ENCODE results near the gene ERGIC2.
"Not testable (repeated sequence)": the region's sequence is repeated elsewhere in the genome, so short reads cannot be mapped to it uniquely, and the experiment has no call there.

Gene ERGIC2

DNA sequence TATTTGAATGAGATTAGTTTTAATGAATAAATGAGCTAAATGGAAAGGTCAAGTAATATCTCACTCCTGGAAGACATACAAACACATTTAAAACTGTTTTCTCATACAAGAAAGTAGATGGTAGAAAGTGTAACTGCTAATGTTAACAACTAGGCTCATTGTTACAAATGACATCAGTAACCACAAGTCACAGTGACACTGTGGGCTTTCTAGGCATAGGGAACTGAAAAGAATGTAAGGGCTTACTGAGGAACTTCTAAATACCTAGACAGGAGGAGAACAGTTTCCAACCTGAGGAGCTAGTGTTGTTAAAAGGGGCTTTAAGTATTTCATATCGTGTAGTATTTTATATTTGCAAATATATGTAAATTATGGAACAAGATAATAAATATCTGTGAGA, 17.5 kb upstream of the ERGIC2 start:
- Histone ChIP-seq H3K4me3 (ENCODE audit: low read depth, low read length) (no peak overlapping the region), H3K4ac (ENCODE audit: low read depth, low read length) (no peak overlapping the region), H3K36me3 (ENCODE audit: control insufficient read depth in 1 of 2, insufficient read depth in 2 of 2, low read length in 2 of 2) (no peaks in the 10 kb centered on the region), H4K91ac (ENCODE audit: low read depth, low read length) (no peak overlapping the region), H2BK12ac (ENCODE audit: low read length) (no peak overlapping the region), H3K4me1 (ENCODE audit: control insufficient read depth in 1 of 2, insufficient read depth in 2 of 2, low read length in 2 of 2) (no peaks in the 10 kb centered on the region), H4K12ac (ENCODE audit: low read depth, low read length) (no peak overlapping the region), H2BK120ac (ENCODE audit: insufficient read depth, low read length, poor library complexity) (no peak overlapping the region), H2BK5ac (ENCODE audit: low read depth, low read length, poor library complexity) (no peak overlapping the region), H3K9me3 (ENCODE audit: insufficient read depth, low read depth, low read length) (no peaks in the 10 kb centered on the region), H4K8ac (ENCODE audit: low read depth, low read length) (no peak overlapping the region), H3K9ac (ENCODE audit: low read length) (no peak overlapping the region), H3K23ac (ENCODE audit: low read length) (no peak overlapping the region), H3K18ac (ENCODE audit: low read length) (no peak overlapping the region), H3K4me2 (ENCODE audit: low read length) (no peak overlapping the region), H3K79me1 (ENCODE audit: low read length) (no peaks in the 10 kb centered on the region), H3K27me3 (ENCODE audit: insufficient read depth, low read length) (no peaks in the 10 kb centered on the region), H2AFZ (ENCODE audit: insufficient read depth, low read length, poor library complexity) (no peak overlapping the region), H2AK5ac (ENCODE audit: low read length) (no peak overlapping the region), H3K79me2 (ENCODE audit: control insufficient read depth, insufficient read depth, low read length, poor library complexity) (no peaks in the 10 kb centered on the region), H3K27ac (ENCODE audit: low read depth, low read length) (no peak overlapping the region), H3K14ac (ENCODE audit: low read length) (no peak overlapping the region)
- WGBS (ENCODE audit: extremely low coverage, insufficient coverage, insufficient read length) = no CpG with 5 or more reads among the region's 1 CpG
- DNase-seq = no peak

DNA sequence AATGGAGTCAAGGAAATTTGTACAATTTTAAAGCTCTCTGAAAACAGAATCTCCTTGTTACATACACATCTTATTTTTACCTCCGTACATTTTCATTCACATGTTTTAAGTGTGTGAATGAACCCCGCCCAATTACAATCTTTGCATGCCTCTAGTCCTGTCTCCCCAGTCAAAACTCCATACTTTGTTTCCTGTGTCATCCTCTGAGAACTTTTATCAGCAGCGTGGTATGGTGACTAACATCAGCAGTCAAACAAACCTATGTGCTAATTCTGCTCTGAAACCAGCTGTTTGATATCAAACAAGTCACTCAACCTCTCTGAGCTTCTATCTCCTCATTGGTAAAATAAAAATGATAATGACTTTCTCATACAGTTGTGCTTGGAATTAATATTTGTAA, 15.8 kb upstream of the ERGIC2 start:
- Histone ChIP-seq H4K8ac (ENCODE audit: low read depth, low read length) (no peak overlapping the region), H3K18ac (ENCODE audit: low read length) (no peak overlapping the region)
- no CpG with 5 or more reads among the region's 3 CpGs for WGBS (ENCODE audit: extremely low coverage, insufficient coverage, insufficient read length)

DNA sequence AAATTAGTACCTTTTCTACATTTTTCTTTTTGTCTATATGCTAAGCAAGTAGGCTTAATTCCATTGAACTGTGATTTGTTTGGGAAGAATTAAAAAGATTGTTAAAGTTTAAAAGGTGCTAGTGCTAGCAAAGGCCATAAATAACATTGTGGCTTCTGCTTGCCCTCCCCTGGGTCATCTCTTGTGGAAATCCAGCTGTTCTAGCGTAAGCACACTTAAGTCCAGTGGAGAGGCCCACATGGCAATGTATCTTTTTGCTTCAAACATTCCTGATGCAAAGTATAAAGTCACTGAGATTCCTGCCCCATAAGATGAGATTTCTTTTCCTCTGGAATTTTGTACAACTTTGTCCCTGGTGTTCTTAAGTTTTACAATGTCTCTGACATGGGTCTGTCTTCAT, 14.4 kb upstream of the ERGIC2 start:
- WGBS (ENCODE audit: extremely low coverage, insufficient coverage, insufficient read length) = no CpG with 5 or more reads among the region's 1 CpG
- H4K8ac ChIP-seq (ENCODE audit: low read depth, low read length) = no peak overlapping the region
- H3K9ac ChIP-seq (ENCODE audit: low read length) = no peak overlapping the region

More for the DNA sequence above, 15.8 kb upstream of the ERGIC2 start:
- no peaks in the 10 kb centered on the region for H3K36me3 ChIP-seq (ENCODE audit: control insufficient read depth in 1 of 2, insufficient read depth in 2 of 2, low read length in 2 of 2)
- H2BK12ac ChIP-seq (ENCODE audit: low read length) = no peak overlapping the region
- H3K79me2 ChIP-seq (ENCODE audit: control insufficient read depth, insufficient read depth, low read length, poor library complexity) = no peaks in the 10 kb centered on the region
- no peak overlapping the region for H4K91ac ChIP-seq (ENCODE audit: low read depth, low read length)
- no peaks in the 10 kb centered on the region for H3K9me3 ChIP-seq (ENCODE audit: insufficient read depth, low read depth, low read length)
- no peaks in the 10 kb centered on the region for H3K27me3 ChIP-seq (ENCODE audit: insufficient read depth, low read length)
- H4K12ac ChIP-seq (ENCODE audit: low read depth, low read length) = no peak overlapping the region
- no peak overlapping the region for H3K4me3 ChIP-seq (ENCODE audit: low read depth, low read length)
- H3K9ac ChIP-seq (ENCODE audit: low read length) = no peak overlapping the region
- no peaks in the 10 kb centered on the region for H3K79me1 ChIP-seq (ENCODE audit: low read length)
- no peak overlapping the region for H2AFZ ChIP-seq (ENCODE audit: insufficient read depth, low read length, poor library complexity)
- H2BK5ac ChIP-seq (ENCODE audit: low read depth, low read length, poor library complexity) = no peak overlapping the region
- no peak overlapping the region for H3K14ac ChIP-seq (ENCODE audit: low read length)
- no peak overlapping the region for H3K23ac ChIP-seq (ENCODE audit: low read length)
- peak; percentile 47 to 82 for DNase-seq
- H3K4me2 ChIP-seq (ENCODE audit: low read length) = no peak overlapping the region
- no peaks in the 10 kb centered on the region for H3K4me1 ChIP-seq (ENCODE audit: control insufficient read depth in 1 of 2, insufficient read depth in 2 of 2, low read length in 2 of 2)
- H3K4ac ChIP-seq (ENCODE audit: low read depth, low read length) = no peak overlapping the region
- H2AK5ac ChIP-seq (ENCODE audit: low read length) = no peak overlapping the region
- no peak overlapping the region for H2BK120ac ChIP-seq (ENCODE audit: insufficient read depth, low read length, poor library complexity)
- H3K27ac ChIP-seq (ENCODE audit: low read depth, low read length) = no peak overlapping the region

DNA sequence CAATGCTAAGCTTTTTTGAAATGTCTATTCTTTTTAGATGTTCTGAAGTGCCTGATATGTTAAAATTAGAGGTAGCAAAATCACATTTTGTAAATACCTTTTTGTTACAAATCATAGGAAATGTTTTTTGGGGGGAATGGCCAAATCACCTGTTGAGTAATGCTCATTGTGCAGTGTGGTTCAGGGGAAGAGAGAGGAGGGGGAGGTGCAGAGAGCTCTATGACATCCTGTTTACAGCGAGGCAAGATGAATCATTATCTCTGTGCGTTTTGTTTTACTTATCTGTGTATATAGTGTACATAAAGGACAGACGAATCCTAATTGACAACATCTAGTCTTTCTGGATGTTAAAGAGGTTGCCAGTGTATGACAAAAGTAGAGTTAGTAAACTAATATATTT, 9.4 kb upstream of the ERGIC2 start:
- H4K8ac ChIP-seq (ENCODE audit: low read depth, low read length); H3K27me3 ChIP-seq (ENCODE audit: insufficient read depth, low read length); H3K9me3 ChIP-seq (ENCODE audit: insufficient read depth, low read depth, low read length); H2BK5ac ChIP-seq (ENCODE audit: low read depth, low read length, poor library complexity); H3K18ac ChIP-seq (ENCODE audit: low read length); H3K36me3 ChIP-seq (ENCODE audit: control insufficient read depth in 1 of 2, insufficient read depth in 2 of 2, low read length in 2 of 2); H3K79me1 ChIP-seq (ENCODE audit: low read length); H2AK5ac ChIP-seq (ENCODE audit: low read length); H3K4me1 ChIP-seq (ENCODE audit: control insufficient read depth in 1 of 2, insufficient read depth in 2 of 2, low read length in 2 of 2); H2BK120ac ChIP-seq (ENCODE audit: insufficient read depth, low read length, poor library complexity); H2AFZ ChIP-seq (ENCODE audit: insufficient read depth, low read length, poor library complexity); H3K4me2 ChIP-seq (ENCODE audit: low read length); H4K91ac ChIP-seq (ENCODE audit: low read depth, low read length); H3K14ac ChIP-seq (ENCODE audit: low read length); H3K23ac ChIP-seq (ENCODE audit: low read length); H3K79me2 ChIP-seq (ENCODE audit: control insufficient read depth, insufficient read depth, low read length, poor library complexity); H2BK12ac ChIP-seq (ENCODE audit: low read length); H3K4me3 ChIP-seq (ENCODE audit: low read depth, low read length); H3K27ac ChIP-seq (ENCODE audit: low read depth, low read length); H3K4ac ChIP-seq (ENCODE audit: low read depth, low read length); H4K12ac ChIP-seq (ENCODE audit: low read depth, low read length); DNase-seq; H3K9ac ChIP-seq (ENCODE audit: low read length): not testable (repeated sequence)
- no CpG with 5 or more reads among the region's 3 CpGs for WGBS (ENCODE audit: extremely low coverage, insufficient coverage, insufficient read length)

More for the DNA sequence above, 14.4 kb upstream of the ERGIC2 start:
- Histone ChIP-seq H3K4me2 (ENCODE audit: low read length) (no peak overlapping the region), H3K18ac (ENCODE audit: low read length) (no peak overlapping the region), H3K23ac (ENCODE audit: low read length) (no peak overlapping the region), H3K36me3 (ENCODE audit: control insufficient read depth in 1 of 2, insufficient read depth in 2 of 2, low read length in 2 of 2) (no peaks in the 10 kb centered on the region), H2BK120ac (ENCODE audit: insufficient read depth, low read length, poor library complexity) (no peak overlapping the region), H2AFZ (ENCODE audit: insufficient read depth, low read length, poor library complexity) (no peak overlapping the region), H3K9me3 (ENCODE audit: insufficient read depth, low read depth, low read length) (no peaks in the 10 kb centered on the region), H4K12ac (ENCODE audit: low read depth, low read length) (no peak overlapping the region), H4K91ac (ENCODE audit: low read depth, low read length) (no peak overlapping the region), H3K14ac (ENCODE audit: low read length) (no peak overlapping the region), H2AK5ac (ENCODE audit: low read length) (no peak overlapping the region), H3K4me1 (ENCODE audit: control insufficient read depth in 1 of 2, insufficient read depth in 2 of 2, low read length in 2 of 2) (no peaks in the 10 kb centered on the region), H3K27me3 (ENCODE audit: insufficient read depth, low read length) (no peaks in the 10 kb centered on the region), H3K4me3 (ENCODE audit: low read depth, low read length) (no peak overlapping the region), H3K79me1 (ENCODE audit: low read length) (no peaks in the 10 kb centered on the region), H2BK5ac (ENCODE audit: low read depth, low read length, poor library complexity) (no peak overlapping the region), H3K4ac (ENCODE audit: low read depth, low read length) (no peak overlapping the region), H2BK12ac (ENCODE audit: low read length) (no peak overlapping the region), H3K79me2 (ENCODE audit: control insufficient read depth, insufficient read depth, low read length, poor library complexity) (no peaks in the 10 kb centered on the region), H3K27ac (ENCODE audit: low read depth, low read length) (no peak overlapping the region)
- DNase-seq = no peak
